GM12892 (cell line): ENCODE data around the gene GPER1.

Experiments
- DNase-seq: peaks from one replicate; pipeline ENCODE4 v3.0.0; 2011; ENCODE audit not compliant: insufficient read length
- FAIRE-seq: peaks from 2 replicates; lab custom pipeline; 2011; peaks lifted over from hg19 to GRCh38; lab: Jason Lieb, UNC
- POLR2A ChIP-seq: IDR thresholded peaks from 2 replicates; pipeline ENCODE4 v1.6.1; 2011; ENCODE audit warnings: low read depth, low read length, control low read depth
- POLR2AphosphoS5 ChIP-seq: IDR thresholded peaks from 2 replicates; pipeline ENCODE4 v1.6.1; 2011; ENCODE audit warnings: low read depth, low read length, control low read depth
- TAF1 ChIP-seq: IDR thresholded peaks from 2 replicates; pipeline ENCODE4 v1.6.1; 2011; ENCODE audit warnings: low read depth, mild to moderate bottlenecking, control low read depth, low read length, borderline replicate concordance

GPER1 gene

DNA sequence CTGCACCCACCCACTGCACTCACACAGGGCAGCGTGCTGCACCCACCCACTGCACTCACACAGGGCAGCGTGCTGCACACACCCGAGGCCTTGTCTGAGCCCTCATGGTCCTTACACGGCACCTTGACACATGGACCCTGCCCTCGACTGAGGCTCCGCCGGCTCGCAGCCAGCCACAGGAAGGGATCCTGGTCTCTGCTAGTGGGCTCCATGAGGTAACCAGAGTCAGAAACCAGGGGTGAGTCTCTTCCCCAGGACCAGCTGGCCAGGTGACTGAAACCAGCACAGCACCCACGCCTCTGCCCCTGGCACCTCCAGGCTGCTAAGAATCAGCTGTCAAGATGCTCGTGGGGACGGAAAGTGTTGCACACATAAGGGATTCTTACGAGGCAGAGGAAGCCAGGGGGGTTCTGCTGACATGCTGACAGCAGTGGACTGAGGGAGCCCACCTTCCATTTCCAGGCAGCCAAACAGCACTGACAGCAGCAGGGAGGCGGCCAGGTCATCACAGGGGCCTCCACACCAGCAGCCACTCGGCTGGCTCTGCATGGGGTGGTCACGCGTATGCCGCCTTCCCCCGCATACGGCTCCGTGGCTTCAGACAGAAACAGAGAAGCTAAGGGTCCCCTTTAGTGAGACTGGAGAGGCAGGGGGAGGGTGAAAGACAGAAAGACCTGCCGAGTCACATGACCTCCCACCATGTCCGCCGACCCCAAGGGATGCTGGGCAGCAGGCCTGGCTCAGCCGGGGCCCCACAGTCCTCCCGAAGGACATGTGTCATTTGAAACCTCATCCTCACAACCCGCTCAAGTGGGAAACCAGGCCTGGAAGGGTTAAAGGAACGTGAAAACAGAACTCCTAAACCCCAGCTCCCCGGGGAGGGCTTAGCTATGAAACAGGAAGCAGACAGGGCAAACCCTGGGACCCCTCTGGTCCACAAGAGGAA, 34.2 kb downstream of the GPER1 start:
- FAIRE-seq (no peak), DNase-seq (no peak)
- TF ChIP-seq TAF1 (no peak), POLR2A (no peak), POLR2AphosphoS5 (no peak)

DNA sequence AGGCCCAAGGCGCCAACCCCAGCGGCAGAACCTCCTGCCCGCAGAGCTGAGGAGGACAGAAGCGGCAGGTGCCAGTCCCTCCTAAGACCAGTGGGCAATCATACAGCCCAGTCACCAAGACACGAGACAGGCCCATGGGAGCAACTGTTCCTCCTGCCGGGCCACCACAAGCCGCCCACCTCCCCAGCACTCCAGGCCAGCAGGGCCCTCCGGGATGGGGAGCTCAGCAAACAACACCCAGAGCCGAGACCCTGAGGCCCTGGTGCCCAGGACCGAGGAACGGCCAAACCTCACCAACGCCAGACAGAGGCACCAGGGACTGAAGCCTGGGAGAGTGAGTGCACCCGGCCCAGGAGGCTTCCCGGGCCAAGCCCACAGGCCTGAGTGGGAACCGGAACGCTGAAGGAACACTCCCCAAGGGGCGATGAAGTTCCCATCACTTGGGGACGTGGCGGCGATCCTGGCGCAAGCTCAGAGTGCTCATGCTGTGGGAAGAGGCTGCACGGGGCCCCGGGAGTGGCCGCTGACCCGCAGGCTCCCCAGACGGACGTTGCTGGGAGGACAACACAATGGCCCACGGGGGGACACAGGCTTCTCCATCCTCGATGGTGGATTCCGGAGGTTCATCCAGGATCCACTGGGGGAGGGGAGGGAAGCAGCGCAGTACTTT, 35.1 kb downstream of the GPER1 start:
- TF ChIP-seq POLR2AphosphoS5 (no peak), TAF1 (no peak), POLR2A (no peak)
- FAIRE-seq: no peak
- no peak for DNase-seq

DNA sequence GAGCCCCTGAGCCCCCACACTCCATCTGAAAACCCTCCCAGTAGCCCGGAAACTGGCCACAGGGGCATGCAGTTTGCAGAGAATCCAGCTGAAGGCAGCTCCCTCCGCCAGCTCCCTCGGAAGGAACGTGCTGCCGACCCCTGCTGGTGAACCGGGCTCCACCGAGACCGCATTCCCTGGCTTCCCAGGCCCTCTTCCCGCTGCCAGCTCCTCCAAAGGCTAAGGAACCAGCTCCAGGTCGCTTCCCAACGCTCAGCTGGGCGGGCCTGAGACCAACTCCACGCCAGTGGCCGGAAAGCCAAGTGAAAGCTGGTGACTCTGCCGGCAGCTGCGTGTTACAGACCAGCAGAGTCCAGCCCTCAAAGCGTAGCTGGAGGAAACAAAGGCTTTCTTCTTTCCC, 35.8 kb downstream of the GPER1 start:
- TF ChIP-seq POLR2AphosphoS5 (no peak), POLR2A (no peak), TAF1 (no peak)
- DNase-seq: no peak
- FAIRE-seq: no peak

DNA sequence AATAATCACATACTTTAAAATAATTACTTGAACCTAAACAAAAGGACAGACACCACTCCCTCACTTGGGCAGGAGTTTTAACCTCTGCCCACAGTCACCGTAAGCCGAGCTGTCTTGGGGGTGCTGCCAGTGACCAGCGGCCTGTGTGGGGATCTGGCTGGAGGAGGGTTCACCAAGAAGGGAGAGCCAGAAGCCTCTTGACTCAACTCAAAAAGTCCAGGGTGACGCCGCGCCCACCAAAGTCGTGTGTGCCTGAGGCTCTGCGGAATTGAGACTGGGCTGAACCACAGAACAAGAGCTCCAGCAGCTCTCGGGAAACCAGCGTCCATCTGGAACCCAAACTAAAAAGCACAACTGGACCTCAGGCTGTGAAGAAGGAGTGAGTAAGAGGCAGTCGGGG, 36.3 kb downstream of the GPER1 start:
- DNase-seq: no peak
- no peak for TF ChIP-seq TAF1
- TF ChIP-seq POLR2AphosphoS5: no peak
- no peak for TF ChIP-seq POLR2A
- FAIRE-seq: no peak

DNA sequence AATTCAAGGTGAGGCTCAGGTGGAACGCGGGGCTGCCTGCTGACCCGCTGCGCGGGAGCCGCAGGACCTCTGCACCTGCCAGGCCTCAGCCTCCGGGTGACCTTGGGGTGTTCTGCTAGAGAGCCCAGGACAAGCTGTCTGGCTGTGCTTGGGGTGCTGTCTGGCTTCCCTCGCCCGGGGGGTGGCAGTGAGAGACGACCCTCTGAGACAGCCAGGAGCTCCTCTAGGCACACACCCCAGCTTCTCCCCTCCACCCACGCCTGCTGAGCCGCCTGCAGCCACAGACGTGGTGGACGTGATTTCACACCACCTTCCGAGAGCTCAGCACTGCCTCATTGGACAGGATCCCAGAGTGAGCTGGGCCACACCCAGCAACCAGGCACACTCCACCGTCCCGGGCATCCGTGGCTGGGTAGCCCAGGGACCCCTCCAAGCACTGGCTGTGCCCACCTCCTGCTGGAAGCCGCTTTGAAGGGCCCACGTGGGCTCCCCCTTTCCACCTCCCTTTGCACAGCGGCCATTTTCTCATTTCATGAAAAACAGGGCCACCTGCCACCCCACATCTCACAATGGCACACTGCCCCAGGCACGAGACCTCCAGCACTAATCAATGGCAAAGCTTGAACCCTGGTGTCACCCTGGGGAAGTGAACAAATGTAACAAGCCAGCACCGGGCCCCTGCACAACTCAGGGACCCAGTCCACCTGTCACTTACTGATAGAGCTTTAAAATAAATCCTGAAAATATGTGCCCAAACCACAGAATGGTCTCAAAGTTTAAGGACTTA, 37.1 kb downstream of the GPER1 start:
- DNase-seq: no peak
- FAIRE-seq: no peak
- TF ChIP-seq POLR2AphosphoS5 (no peak), TAF1 (no peak), POLR2A (no peak)

DNA sequence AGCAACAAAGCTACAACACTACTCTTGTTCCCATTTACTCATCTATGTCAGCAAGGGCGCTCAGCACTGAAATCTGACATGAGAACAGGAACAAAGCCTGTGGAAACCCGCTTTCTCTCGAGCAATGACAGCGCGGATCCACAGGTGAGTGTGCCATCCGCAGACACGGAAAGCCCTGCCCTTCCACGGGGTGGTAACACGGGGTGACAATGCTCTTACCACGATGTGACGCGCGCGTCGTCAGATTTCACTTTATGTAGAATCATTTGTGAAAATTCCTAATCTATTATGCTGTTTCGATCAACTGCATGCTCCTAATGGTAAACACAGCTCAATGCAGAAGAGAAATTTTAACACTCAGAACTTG, 37.7 kb downstream of the GPER1 start:
- TF ChIP-seq POLR2AphosphoS5 (no peak), TAF1 (no peak), POLR2A (no peak)
- no peak for FAIRE-seq
- DNase-seq: no peak

DNA sequence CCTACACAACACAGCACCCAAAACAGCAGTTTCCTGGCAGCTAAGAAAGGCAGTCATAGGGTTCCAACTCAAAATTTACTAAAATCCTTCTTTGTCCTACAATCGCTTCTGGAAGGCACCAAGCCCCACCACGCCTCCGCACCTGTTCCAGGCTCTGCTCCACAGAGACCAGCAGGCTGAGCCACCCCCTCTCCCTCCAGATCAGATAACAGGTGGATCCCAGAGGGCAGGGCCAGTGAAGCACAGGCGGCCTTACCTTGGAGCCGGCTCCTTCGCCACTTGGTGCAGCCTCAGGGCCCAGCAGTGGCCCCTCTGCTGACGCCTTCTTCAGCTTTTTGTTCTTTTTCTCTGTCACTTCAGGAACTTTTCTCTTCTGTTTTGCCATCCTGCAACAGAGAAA, 39.1 kb downstream of the GPER1 start:
- DNase-seq (no peak), FAIRE-seq (no peak)
- TF ChIP-seq POLR2AphosphoS5: no peak
- no peak for TF ChIP-seq POLR2A
- TF ChIP-seq TAF1: no peak

DNA sequence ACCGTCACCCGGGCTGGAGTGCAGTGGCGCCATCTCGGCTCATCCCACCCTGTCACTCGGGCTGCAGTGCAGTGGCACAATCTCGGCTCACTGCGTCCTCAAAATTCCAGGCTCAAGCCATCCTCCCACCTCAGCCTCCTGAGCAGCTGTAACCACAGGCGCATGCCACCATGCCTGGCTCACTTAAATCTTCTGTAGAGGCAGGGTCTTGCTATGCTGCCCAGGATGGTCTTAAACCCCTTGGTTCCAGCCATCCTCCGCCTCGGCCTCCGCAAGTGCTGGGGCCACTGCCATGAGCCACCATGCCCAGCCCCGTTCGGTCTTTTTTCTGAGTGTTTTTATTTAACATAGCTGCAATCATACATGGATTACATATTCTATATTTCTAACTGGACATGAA, 41.5 kb downstream of the GPER1 start:
- TF ChIP-seq POLR2A (no peak), POLR2AphosphoS5 (no peak)
- FAIRE-seq (no peak), DNase-seq (no peak)

DNA sequence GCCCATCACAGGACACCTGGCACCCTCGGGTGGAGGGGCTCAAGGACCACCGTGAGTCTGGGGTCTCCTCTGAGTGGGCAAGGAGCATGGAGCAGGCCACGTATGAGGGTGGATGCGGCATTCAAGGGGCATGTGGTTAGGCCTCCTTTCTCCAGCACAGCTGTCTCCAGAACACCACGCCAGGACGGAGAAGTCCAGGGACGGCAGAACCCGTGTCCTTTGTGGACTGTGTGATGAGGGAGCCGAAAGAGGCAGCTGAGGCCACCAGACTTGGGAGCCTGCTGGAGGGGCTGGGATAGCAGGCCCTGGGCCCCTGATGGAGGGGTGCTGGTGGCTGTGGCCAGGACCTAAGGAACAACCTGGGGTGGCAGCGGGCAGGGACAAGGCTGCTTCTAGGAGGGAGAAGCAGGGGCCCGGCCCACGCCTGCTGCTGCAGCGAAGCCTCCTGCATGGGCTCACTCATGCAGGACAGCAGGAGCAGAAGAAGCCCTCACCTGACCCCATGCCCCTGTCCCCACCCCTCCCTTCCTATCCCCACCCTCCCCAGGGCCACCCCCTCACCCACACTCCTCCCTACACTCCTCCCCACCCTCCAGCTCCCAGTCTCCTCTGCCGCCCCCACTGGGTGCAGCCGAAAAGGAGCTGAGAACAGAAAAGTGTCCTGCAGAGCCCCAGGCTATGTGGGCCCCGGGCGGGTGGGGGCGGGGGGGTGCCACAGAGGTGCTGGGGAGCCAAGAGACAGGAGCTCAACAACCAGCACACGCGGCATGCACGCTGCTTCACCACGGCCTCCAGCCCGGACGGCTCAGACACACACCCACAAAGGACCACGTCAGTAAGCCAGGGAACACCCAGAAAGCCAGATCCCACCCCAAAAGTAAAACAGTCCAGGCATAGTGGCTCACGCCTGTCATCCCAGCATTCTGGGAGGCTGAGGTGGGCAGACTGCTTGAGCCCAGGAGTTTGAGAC, 42.4 kb downstream of the GPER1 start:
- FAIRE-seq: no peak
- no peak for TF ChIP-seq POLR2A
- no peak for TF ChIP-seq TAF1
- no peak for DNase-seq

DNA sequence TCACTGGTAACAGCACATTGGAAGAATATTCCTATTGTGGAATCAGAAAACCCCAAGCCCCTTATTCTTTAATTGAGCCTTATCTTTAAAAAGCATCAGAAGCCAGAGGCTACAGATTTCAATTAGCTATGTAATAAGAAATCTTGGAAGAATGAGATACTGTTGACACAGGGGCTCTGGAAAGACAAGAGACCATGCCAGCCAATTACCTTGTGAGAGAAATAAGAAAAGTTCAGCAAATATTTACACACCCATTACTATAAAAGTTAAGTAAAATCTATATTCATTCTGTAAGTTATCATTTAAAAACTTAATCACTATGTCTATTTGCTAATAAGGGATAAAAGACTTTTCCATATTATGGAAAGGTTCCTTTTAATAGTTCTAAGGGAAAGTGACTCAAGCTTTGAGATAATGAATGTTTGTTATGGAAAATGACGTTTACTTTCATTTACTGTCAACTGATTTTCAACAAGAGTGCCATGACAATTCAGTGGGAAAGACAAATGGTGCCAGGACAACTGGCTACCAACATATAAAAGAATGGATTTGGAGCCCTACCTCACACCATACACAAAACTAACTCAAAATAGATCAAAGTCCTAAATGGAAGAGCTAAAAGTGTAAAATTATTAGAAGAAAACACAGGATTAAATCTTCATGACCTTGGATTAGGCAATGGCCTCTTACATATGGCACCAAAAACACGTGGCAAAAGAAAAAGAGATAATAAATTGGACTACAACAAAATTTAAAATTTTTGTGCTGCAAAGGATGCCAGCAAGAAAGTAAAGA, 43.8 kb downstream of the GPER1 start:
- no peak for DNase-seq
- TF ChIP-seq POLR2A (no peak), TAF1 (no peak), POLR2AphosphoS5 (no peak)
- FAIRE-seq: no peak

DNA sequence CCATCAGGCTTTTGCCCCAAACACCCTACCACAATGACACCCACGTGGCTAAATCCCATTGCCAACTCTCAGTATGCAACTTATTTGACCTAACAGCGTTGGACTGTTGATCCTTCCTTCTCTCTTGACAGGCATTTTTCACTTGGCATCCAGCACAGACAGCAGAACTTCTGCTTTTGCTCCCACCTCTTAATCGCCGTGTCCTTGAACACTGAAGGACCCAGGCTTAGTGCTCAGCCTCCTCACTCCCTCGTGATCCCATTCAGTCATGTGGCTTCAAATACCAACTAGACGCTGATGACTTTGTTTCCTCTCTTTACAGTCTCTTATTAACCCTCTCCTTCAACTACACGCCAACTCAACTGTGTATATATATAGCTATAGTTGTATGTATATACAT, 47.0 kb downstream of the GPER1 start:
- DNase-seq: no peak
- no peak for FAIRE-seq
- no peak for TF ChIP-seq POLR2A
- no peak for TF ChIP-seq POLR2AphosphoS5
- TF ChIP-seq TAF1: no peak
